Myocyte (in vitro differentiated cells): ENCODE measurements around the gene SOX9. TPM values are rescaled to one million over a fixed set of nuclear protein-coding genes. Genes with fewer than 3 reads are reported as not detected.
A peak's percentile ranks its signal among the peaks of the same experiment; 100 is the strongest.
"Not testable (repeated sequence)": the region's sequence is repeated elsewhere in the genome, so short reads cannot be mapped to it uniquely, and the experiment has no call there.

ENCODE experiments used
- DNase-seq: peaks from one replicate; pipeline ENCODE4 v3.0.0-alpha.2; 2012; ENCODE audit warnings: low read depth
- total RNA-seq: library from RNA; depleted of rRNA; stranded (reverse); fragments of >200 nt; gene quantifications from 2 replicates; pipeline ENCODE4 v1.2.3, GENCODE V29; 2014

SOX9 gene
- total RNA-seq, 1 donor from 2014 or later, result 2.4 TPM

GRCh38 chr17:72110942-72111318 is 9.9 kb upstream of the SOX9 start:
- no peak for DNase-seq

- DNase-seq, result no peak
These were observed 9.4 kb upstream of the SOX9 start for GRCh38 chr17:72111336-72111923.

GRCh38 chr17:72111926-72112325 is 8.9 kb upstream of the SOX9 start:
- DNase-seq, result not testable (repeated sequence)

- DNase-seq, result no peak
These were observed 7.1 kb upstream of the SOX9 start for GRCh38 chr17:72113751-72114150.

GRCh38 chr17:72115781-72116525 is 4.9 kb upstream of the SOX9 start:
- DNase-seq, result no peak

GRCh38 chr17:72116661-72117521 is 3.9 kb upstream of the SOX9 start:
- DNase-seq, result peak; percentile 10

GRCh38 chr17:72117535-72118334 is 3.1 kb upstream of the SOX9 start:
- DNase-seq, result no peak

- peak; percentile 85 for DNase-seq
These were observed 2.3 kb upstream of the SOX9 start for GRCh38 chr17:72118335-72119076.

GRCh38 chr17:72119077-72119872 is 1.5 kb upstream of the SOX9 start:
- DNase-seq, result no peak

GRCh38 chr17:72119873-72120641 is 763 bp upstream of the SOX9 start:
- peak; percentile 69 for DNase-seq

- DNase-seq, result peak; percentile 67
These were observed 567 bp downstream of the SOX9 start for GRCh38 chr17:72121164-72122009.

GRCh38 chr17:72122010-72122764 is 1.4 kb downstream of the SOX9 start:
- DNase-seq, result no peak

- peak; percentile 60 for DNase-seq
These were observed 2.1 kb downstream of the SOX9 start for GRCh38 chr17:72122765-72123529.

GRCh38 chr17:72123530-72124437 is 3.0 kb downstream of the SOX9 start:
- no peak for DNase-seq

- no peak for DNase-seq
These were observed 3.6 kb downstream of the SOX9 start for GRCh38 chr17:72124438-72124775.
